GM12878 (cell line): ENCODE measurements around the gene F2. TPM values are rescaled to one million over a fixed set of nuclear protein-coding genes. Genes with fewer than 3 reads are reported as not detected.

Experiments
- CEBPB ChIP-seq, 2 experiments: fragments of 150-350 bp in 1 of 2; IDR thresholded peaks; 2 replicates each; pipeline ENCODE4 v1.6.1; 2012 to 2014; ENCODE audit warnings: low read depth in 2 of 2, low read length in 2 of 2, borderline replicate concordance in 1 of 2, inconsistent platforms in 1 of 2
- EZH2 ChIP-seq: IDR thresholded peaks from 2 replicates; pipeline ENCODE4 v1.6.1; 2012; ENCODE audit warnings: low read depth, mild to moderate bottlenecking, control low read depth, inconsistent platforms, low read length, borderline replicate concordance; ENCODE audit not compliant: control insufficient read depth
- JUND ChIP-seq: IDR thresholded peaks from 2 replicates; pipeline ENCODE4 v1.6.1; 2012; ENCODE audit warnings: low read depth, mild to moderate bottlenecking, low read length, improper control_type of control experiment, moderate library complexity
- MXI1 ChIP-seq: fragments of 150-350 bp; IDR thresholded peaks from 2 replicates; pipeline ENCODE4 v1.6.1; 2011; ENCODE audit warnings: low read depth, mild to moderate bottlenecking, inconsistent platforms, low read length, improper control_type of control experiment
- MYB ChIP-seq: fragments of 150-350 bp; IDR thresholded peaks from 2 replicates; pipeline ENCODE4 v1.6.1; 2014; ENCODE audit warnings: mild to moderate bottlenecking, low read depth, low read length, borderline replicate concordance
- MYC ChIP-seq: IDR thresholded peaks from 2 replicates; pipeline ENCODE4 v1.6.1; 2011; ENCODE audit warnings: mild to moderate bottlenecking, low read length, moderate library complexity, inconsistent platforms; ENCODE audit not compliant: insufficient read depth, insufficient replicate concordance, insufficient read length, severe bottlenecking
- PAX5 ChIP-seq: IDR thresholded peaks from 2 replicates; pipeline ENCODE4 v1.6.1; 2011; ENCODE audit warnings: low read depth, low read length, borderline replicate concordance
- POLR2A ChIP-seq: IDR thresholded peaks from 2 replicates; pipeline ENCODE4 v1.6.1; 2011; ENCODE audit warnings: low read depth, mild to moderate bottlenecking, low read length
- POLR2AphosphoS2 ChIP-seq: IDR thresholded peaks from 2 replicates; pipeline ENCODE4 v1.6.1; 2011; ENCODE audit warnings: low read depth, mild to moderate bottlenecking, low read length, improper control_type of control experiment, moderate library complexity
- RELA ChIP-seq: fragments of 450-650 bp; IDR thresholded peaks from 2 replicates; pipeline ENCODE4 v1.8.0; 2014; ENCODE audit warnings: borderline replicate concordance; ENCODE audit not compliant: partially characterized antibody
- SMC3 ChIP-seq: IDR thresholded peaks from 2 replicates; pipeline ENCODE4 v1.6.1; 2011; ENCODE audit warnings: low read length, improper control_type of control experiment, borderline replicate concordance
- SPI1 ChIP-seq: IDR thresholded peaks from 2 replicates; pipeline ENCODE4 v1.6.1; 2011; ENCODE audit warnings: low read depth, mild to moderate bottlenecking, low read length, moderate library complexity, borderline replicate concordance; ENCODE audit not compliant: insufficient read depth
- SRF ChIP-seq, 2 experiments: IDR thresholded peaks; 2 replicates each; pipeline ENCODE4 v1.6.1; 2011; ENCODE audit warnings: low read depth in 2 of 2, low read length in 2 of 2, mild to moderate bottlenecking in 1 of 2, moderate library complexity in 1 of 2
- polyA plus RNA-seq, 11 experiments: library from polyadenylated mRNA; depleted of rRNA in 4 of 11; unstranded in 6 of 11; stranded (reverse) in 5 of 11; fragments of >200 nt; fragmentation: Nextera tagmentation in 4 of 11; fragmentation: Illumina TruSeq in 1 of 11; extraction: Ambion mirVana in 4 of 11; extraction: Trizol in 1 of 11; gene quantifications; 1 replicate in 1 of 11; 2 replicates in 10 of 11; pipeline versions ENCODE4 v1.2.1 to v1.2.3, GENCODE V29; 2011 to 2016; ENCODE audit warnings: inconsistent platforms in 2 of 11, missing spikeins in 2 of 11, low read depth in 1 of 11
- total RNA-seq, 4 experiments: library from RNA; depleted of rRNA in 3 of 4; stranded (reverse); fragments of >200 nt in 3 of 4; fragmentation: Illumina TruSeq in 1 of 4; extraction: Trizol in 1 of 4; gene quantifications; 2 replicates each; pipeline versions ENCODE4 v1.2.1 to v1.2.3, GENCODE V29; 2013 to 2021
- TF ChIP-seq, protein P1 (sequence below): fragments of 450-650 bp; formaldehyde crosslinking; IDR thresholded peaks from 2 replicates; pipeline ENCODE4 v1.4.0; 2020; ENCODE audit warnings: mild to moderate bottlenecking, moderate library complexity
- TF ChIP-seq, protein P2 (sequence below): IDR thresholded peaks from 2 replicates; pipeline ENCODE4 v1.6.1; 2011; ENCODE audit warnings: low read depth, low read length, improper control_type of control experiment, borderline replicate concordance
- TF ChIP-seq, protein P3 (sequence below): fragments of 450-650 bp; IDR thresholded peaks from 2 replicates; pipeline ENCODE4 v1.6.1; 2017; ENCODE audit warnings: mild to moderate bottlenecking, moderate library complexity

The F2 gene
- total and polyA plus RNA-seq, 10 of the 15 experiments (the other 5 are each of a cell fraction or from before 2014, with no cell fraction given), result 0.23 to 0.72 TPM; not detected in 8

DNA sequence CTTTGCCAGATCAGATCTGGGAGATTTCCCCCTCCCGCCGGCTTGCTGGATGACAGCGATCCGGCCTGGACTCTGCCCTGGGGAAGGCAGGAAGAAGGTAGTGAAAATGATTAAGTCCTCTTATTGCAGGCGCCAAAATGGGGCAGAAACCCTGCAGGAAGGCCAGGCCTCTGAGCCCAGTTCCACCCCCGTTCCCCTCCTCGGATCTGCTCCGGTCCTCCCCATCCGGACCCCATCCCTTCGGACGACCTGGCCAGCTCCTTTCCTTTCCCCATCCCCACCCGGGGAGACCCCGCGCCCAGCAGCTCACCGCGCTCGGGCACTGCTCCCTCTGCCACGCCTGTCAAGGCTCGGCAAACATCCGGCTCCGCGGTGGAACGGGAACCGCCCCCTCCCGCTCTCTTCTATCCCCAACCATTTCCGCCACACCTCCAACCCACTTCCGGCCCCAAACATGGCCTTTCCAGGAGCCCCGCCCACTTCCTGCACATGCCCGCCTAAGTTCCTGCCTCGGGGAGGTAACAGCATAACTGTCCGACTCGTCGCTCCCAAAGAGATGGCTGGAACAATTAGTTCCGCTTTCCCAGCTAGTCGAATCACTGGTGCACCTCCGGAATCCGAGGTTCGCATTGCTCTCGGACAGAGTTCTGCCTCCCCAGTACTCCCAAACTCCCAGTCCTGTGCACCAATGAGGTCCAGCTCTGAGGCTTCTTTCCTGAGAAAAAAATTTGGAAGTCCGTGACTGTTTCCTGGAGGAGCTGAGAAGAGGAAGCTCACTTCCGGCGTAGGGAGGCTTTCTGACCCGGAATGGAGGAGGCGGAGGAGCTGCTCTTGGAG, 18.6 kb upstream of the F2 start, which contains the start of the genes ARHGAP1 and ZNF408 (continued):
- TF ChIP-seq, protein P1, sequence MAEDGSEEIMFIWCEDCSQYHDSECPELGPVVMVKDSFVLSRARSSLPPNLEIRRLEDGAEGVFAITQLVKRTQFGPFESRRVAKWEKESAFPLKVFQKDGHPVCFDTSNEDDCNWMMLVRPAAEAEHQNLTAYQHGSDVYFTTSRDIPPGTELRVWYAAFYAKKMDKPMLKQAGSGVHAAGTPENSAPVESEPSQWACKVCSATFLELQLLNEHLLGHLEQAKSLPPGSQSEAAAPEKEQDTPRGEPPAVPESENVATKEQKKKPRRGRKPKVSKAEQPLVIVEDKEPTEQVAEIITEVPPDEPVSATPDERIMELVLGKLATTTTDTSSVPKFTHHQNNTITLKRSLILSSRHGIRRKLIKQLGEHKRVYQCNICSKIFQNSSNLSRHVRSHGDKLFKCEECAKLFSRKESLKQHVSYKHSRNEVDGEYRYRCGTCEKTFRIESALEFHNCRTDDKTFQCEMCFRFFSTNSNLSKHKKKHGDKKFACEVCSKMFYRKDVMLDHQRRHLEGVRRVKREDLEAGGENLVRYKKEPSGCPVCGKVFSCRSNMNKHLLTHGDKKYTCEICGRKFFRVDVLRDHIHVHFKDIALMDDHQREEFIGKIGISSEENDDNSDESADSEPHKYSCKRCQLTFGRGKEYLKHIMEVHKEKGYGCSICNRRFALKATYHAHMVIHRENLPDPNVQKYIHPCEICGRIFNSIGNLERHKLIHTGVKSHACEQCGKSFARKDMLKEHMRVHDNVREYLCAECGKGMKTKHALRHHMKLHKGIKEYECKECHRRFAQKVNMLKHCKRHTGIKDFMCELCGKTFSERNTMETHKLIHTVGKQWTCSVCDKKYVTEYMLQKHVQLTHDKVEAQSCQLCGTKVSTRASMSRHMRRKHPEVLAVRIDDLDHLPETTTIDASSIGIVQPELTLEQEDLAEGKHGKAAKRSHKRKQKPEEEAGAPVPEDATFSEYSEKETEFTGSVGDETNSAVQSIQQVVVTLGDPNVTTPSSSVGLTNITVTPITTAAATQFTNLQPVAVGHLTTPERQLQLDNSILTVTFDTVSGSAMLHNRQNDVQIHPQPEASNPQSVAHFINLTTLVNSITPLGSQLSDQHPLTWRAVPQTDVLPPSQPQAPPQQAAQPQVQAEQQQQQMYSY, result no peak
- peak; percentile 86 for TF ChIP-seq MXI1
- TF ChIP-seq JUND, result no peak
- peak; percentile 44; the same call in 1 of the 2 replicates for TF ChIP-seq SPI1
- no peak for TF ChIP-seq MYB
- TF ChIP-seq SRF (IDR thresholded peaks at IDR 0.05; ENCODE audit: low read depth in 2 of 2, low read length in 2 of 2), result peak; percentile 99 to 100
- no peak for TF ChIP-seq SMC3
- peak; percentile 26; the same call in 1 of the 2 replicates for TF ChIP-seq POLR2AphosphoS2
- no peak for TF ChIP-seq EZH2
- TF ChIP-seq RELA, result peak; percentile 72
- no peak for TF ChIP-seq CEBPB (IDR thresholded peaks at IDR 0.05; ENCODE audit: borderline replicate concordance in 1 of 2, low read depth in 2 of 2, low read length in 2 of 2)
- TF ChIP-seq MYC, result peak; percentile 36
- TF ChIP-seq, protein P2, sequence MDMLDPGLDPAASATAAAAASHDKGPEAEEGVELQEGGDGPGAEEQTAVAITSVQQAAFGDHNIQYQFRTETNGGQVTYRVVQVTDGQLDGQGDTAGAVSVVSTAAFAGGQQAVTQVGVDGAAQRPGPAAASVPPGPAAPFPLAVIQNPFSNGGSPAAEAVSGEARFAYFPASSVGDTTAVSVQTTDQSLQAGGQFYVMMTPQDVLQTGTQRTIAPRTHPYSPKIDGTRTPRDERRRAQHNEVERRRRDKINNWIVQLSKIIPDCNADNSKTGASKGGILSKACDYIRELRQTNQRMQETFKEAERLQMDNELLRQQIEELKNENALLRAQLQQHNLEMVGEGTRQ, result no peak; the same call in 1 of the 2 replicates
- no peak for TF ChIP-seq PAX5
- TF ChIP-seq POLR2A, result peak; percentile 91
- TF ChIP-seq, protein P3, sequence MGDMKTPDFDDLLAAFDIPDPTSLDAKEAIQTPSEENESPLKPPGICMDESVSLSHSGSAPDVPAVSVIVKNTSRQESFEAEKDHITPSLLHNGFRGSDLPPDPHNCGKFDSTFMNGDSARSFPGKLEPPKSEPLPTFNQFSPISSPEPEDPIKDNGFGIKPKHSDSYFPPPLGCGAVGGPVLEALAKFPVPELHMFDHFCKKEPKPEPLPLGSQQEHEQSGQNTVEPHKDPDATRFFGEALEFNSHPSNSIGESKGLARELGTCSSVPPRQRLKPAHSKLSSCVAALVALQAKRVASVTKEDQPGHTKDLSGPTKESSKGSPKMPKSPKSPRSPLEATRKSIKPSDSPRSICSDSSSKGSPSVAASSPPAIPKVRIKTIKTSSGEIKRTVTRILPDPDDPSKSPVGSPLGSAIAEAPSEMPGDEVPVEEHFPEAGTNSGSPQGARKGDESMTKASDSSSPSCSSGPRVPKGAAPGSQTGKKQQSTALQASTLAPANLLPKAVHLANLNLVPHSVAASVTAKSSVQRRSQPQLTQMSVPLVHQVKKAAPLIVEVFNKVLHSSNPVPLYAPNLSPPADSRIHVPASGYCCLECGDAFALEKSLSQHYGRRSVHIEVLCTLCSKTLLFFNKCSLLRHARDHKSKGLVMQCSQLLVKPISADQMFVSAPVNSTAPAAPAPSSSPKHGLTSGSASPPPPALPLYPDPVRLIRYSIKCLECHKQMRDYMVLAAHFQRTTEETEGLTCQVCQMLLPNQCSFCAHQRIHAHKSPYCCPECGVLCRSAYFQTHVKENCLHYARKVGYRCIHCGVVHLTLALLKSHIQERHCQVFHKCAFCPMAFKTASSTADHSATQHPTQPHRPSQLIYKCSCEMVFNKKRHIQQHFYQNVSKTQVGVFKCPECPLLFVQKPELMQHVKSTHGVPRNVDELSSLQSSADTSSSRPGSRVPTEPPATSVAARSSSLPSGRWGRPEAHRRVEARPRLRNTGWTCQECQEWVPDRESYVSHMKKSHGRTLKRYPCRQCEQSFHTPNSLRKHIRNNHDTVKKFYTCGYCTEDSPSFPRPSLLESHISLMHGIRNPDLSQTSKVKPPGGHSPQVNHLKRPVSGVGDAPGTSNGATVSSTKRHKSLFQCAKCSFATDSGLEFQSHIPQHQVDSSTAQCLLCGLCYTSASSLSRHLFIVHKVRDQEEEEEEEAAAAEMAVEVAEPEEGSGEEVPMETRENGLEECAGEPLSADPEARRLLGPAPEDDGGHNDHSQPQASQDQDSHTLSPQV, result peak; percentile 65; the same call in 1 of the 2 replicates
